Measurements from ENCODE around the gene ARHGEF7.

The ARHGEF7 gene

DNA sequence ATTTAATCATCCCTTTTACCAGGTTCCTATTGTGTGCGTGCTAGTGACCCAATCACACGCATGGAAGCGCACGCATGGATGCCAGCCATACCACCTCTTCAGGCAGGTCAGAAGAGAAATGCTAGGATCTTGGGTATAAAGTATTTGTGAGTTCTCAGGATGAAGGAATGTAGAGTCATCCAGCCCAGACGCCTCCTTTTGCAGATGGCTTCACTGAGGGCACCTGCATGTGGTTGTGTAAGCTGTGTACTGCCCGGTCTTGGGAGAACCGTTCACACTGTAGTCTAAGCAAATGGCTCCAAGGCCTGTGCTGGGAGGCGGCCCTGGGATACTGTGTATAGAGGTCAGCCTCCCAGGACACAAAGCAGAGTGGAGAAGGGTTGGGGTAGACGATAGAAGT lies 7.5 kb downstream of the ARHGEF7 start:
- TF ChIP-seq Cebpa-rat (IDR thresholded peaks at IDR 0.05), result no peak
- H3K27ac ChIP-seq, result no peak overlapping the region
- H3K4me1 ChIP-seq, result peaks cover 0 to 7% (median 0%) of the 10 kb centered on the region in 10 experiments; a peak in 3 of 20 replicates
- H3K4me3 ChIP-seq, result no peak overlapping the region
- no peak overlapping the region for H3K9ac ChIP-seq
- H3K36me3 ChIP-seq, result no peaks in the 10 kb centered on the region
- peaks cover 0 to 10% (median 0%) of the 10 kb centered on the region in 11 experiments; a peak in 5 of 22 replicates for H4K20me1 ChIP-seq
- H3K4me2 ChIP-seq, result no peak overlapping the region
- no peaks in the 10 kb centered on the region for H3K9me3 ChIP-seq (replicated peaks in 1 of 11)
- peaks cover 16 to 24% (median 21%) of the 10 kb centered on the region in 11 experiments for H3K27me3 ChIP-seq

DNA sequence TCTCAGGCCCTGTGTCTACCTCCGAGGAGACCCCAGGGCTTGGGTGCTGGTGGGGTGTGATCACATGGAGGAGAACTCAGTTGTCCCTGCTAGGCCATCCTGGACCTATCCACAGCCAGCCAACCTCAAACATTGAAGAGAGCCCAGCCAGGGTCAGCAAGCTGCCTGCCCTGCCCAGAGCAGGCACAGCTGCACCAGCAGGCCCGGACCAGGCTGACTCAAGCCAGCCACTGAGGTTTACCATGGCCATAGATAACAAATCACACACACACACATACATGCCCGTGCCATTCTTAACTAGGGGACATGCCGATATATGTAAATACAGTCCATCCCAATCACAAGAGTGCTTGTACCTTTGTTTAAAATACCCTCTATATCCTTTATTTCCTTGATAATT lies 8.1 kb downstream of the ARHGEF7 start:
- H3K36me3 ChIP-seq, result no peaks in the 10 kb centered on the region
- H3K27ac ChIP-seq, result no peak overlapping the region
- no peak overlapping the region for H3K9ac ChIP-seq
- peaks cover 0 to 9% (median 0%) of the 10 kb centered on the region in 11 experiments; a peak in 3 of 22 replicates for H4K20me1 ChIP-seq
- no peak overlapping the region for H3K4me2 ChIP-seq
- H3K9me3 ChIP-seq (replicated peaks in 1 of 11), result no peaks in the 10 kb centered on the region
- peaks cover 0 to 7% (median 0%) of the 10 kb centered on the region in 10 experiments; a peak in 3 of 20 replicates for H3K4me1 ChIP-seq
- no peak overlapping the region for H3K4me3 ChIP-seq
- H3K27me3 ChIP-seq, result peaks cover 10 to 18% (median 15%) of the 10 kb centered on the region in 11 experiments
- TF ChIP-seq Cebpa-rat (IDR thresholded peaks at IDR 0.05), result no peak

DNA sequence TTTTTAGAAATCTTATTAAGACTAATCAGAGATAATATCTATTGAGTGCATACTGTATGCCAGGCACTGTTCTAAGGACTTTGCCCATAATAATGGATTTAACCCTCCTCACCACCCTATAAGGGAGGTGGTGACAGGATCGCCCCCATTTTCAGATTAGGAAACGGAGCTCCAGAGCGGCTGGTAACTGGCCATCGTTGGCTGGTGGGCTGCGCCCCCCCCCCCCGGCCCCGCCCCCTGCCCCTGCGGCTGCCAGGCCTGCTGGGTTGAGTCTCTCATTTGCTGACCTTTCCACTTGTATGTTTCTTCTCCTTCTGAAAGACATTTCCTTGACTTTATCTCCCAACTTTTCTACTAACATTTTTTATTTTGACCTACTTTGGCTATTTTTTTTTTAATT lies 8.5 kb downstream of the ARHGEF7 start:
- H3K27ac ChIP-seq, result no peak overlapping the region
- H3K4me2 ChIP-seq, result no peak overlapping the region; a peak in 1 of 22 replicates
- H3K4me1 ChIP-seq, result peaks cover 0 to 7% (median 0%) of the 10 kb centered on the region in 10 experiments; a peak in 3 of 20 replicates
- no peak overlapping the region for H3K4me3 ChIP-seq
- no peaks in the 10 kb centered on the region for H3K9me3 ChIP-seq (replicated peaks in 1 of 11)
- H3K9ac ChIP-seq, result no peak overlapping the region
- peaks cover 0 to 9% (median 0%) of the 10 kb centered on the region in 11 experiments; a peak in 2 of 22 replicates for H4K20me1 ChIP-seq
- H3K27me3 ChIP-seq, result peaks cover 6 to 14% (median 10%) of the 10 kb centered on the region in 11 experiments
- H3K36me3 ChIP-seq, result no peaks in the 10 kb centered on the region
- no peak for TF ChIP-seq Cebpa-rat (IDR thresholded peaks at IDR 0.05)

DNA sequence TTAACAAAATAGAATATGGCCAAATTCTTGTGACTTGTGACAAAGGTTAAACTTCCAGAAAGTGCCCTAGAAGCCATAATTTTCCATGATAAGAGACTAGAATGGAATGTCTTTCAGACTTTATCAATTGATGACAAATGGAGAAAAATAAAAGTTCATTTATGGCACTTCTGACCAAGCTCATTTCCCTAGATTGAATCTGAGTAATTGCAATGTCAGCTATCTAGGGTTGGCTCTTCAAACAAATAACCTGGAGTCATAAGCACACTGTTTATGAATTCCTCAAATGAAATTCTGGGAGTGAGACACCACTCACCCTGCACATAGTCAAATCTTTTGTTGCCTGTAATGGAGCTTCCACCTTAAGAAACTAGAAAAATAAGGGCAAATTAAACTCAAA lies 11.4 kb downstream of the ARHGEF7 start:
- Histone ChIP-seq H3K4me1 (peaks cover 0 to 7% (median 0%) of the 10 kb centered on the region in 10 experiments; a peak in 3 of 20 replicates), H3K9me3 (replicated peaks in 1 of 11) (no peaks in the 10 kb centered on the region), H3K36me3 (no peaks in the 10 kb centered on the region), H3K9ac (no peak overlapping the region), H3K4me2 (no peak overlapping the region), H4K20me1 (no peaks in the 10 kb centered on the region), H3K27me3 (no peaks in the 10 kb centered on the region), H3K4me3 (no peak overlapping the region), H3K27ac (no peak overlapping the region)
- no peak for TF ChIP-seq Cebpa-rat (IDR thresholded peaks at IDR 0.05)

DNA sequence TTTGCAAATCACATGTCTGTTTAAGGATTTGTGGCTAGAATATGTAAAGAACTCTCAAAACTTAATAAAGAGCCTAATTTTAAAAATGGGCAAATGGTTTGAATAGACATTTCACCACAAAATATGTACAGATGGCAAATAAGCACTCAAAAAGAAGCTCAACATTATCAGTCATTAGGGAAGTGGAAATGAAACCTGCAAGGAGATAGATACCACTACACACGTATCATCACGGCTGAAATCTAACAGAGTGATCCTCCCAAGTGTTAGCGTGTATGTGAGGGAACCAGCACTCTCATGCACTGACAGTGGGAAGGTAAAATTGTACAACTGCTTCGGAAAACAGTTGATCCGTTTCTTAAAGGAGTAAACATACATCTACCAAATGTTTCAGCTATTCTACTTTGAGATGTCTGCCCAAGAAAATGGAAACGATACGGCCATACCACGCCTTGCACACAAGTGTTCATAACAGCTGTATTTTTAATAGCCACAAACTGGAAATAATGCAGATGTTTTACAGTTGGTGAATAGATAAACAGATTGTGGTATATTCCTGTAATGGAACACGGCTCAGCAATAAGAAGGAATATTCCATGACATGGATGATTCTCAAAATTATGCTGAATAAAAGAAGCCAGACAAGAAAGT lies 14.5 kb downstream of the ARHGEF7 start:
- H3K9ac ChIP-seq, result no peak overlapping the region
- no peak overlapping the region for H3K4me3 ChIP-seq
- H3K4me2 ChIP-seq, result no peak overlapping the region
- TF ChIP-seq Cebpa-rat (IDR thresholded peaks at IDR 0.05), result no peak
- H3K4me1 ChIP-seq, result no peaks in the 10 kb centered on the region
- H3K36me3 ChIP-seq, result no peaks in the 10 kb centered on the region
- H3K27me3 ChIP-seq, result no peaks in the 10 kb centered on the region
- no peaks in the 10 kb centered on the region for H3K9me3 ChIP-seq (replicated peaks in 1 of 11)
- no peaks in the 10 kb centered on the region for H4K20me1 ChIP-seq
- H3K27ac ChIP-seq, result no peak overlapping the region

DNA sequence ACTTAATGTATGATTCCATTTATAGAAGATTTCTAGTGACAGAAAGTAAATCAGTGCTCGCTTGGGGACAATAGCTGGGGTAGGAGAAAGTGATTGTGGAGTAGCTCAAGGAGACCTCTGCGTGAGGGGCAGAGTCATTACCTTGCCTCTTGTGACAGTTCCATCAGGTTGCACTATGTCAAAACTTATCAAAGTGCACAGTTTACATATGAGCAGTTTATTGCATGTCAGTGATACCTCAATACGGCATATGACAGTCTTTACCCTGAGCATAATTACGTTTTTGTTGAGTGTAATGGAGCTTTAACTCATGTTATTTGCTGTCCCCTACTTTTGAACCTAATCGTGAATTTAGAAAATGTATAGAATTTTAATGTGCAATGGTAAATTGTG lies 15.0 kb downstream of the ARHGEF7 start:
- Histone ChIP-seq H3K4me3 (no peak overlapping the region), H3K4me2 (no peak overlapping the region), H3K4me1 (no peaks in the 10 kb centered on the region), H3K9ac (no peak overlapping the region), H4K20me1 (no peaks in the 10 kb centered on the region), H3K27ac (no peak overlapping the region), H3K9me3 (replicated peaks in 1 of 11) (no peaks in the 10 kb centered on the region), H3K27me3 (no peaks in the 10 kb centered on the region), H3K36me3 (no peaks in the 10 kb centered on the region)
- TF ChIP-seq Cebpa-rat (IDR thresholded peaks at IDR 0.05), result no peak

DNA sequence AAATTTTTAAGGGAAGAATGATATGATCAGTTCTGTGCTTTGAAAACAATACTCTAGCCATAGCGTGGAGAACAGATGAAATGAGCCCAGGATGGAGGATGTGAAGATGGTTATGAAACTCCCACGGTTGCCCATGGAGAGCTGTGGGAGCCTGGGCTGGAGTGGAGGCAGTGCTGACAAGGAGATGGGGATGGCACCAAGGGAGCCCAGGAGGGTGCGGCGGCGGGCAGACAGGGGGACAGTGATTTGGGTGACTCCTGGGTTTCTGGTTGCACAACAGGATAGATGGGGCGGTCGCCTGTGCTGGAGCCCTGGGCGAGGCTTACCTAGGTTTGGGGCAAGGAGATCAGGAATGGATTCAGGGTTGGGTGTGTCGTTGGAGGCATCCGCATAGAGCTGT lies 15.9 kb downstream of the ARHGEF7 start:
- Histone ChIP-seq H3K27me3 (no peaks in the 10 kb centered on the region), H3K4me1 (no peaks in the 10 kb centered on the region), H3K4me3 (no peak overlapping the region), H3K27ac (no peak overlapping the region), H3K36me3 (no peaks in the 10 kb centered on the region), H3K4me2 (no peak overlapping the region), H3K9me3 (replicated peaks in 1 of 11) (no peaks in the 10 kb centered on the region), H4K20me1 (no peaks in the 10 kb centered on the region), H3K9ac (no peak overlapping the region)
- no peak for TF ChIP-seq Cebpa-rat (IDR thresholded peaks at IDR 0.05)

DNA sequence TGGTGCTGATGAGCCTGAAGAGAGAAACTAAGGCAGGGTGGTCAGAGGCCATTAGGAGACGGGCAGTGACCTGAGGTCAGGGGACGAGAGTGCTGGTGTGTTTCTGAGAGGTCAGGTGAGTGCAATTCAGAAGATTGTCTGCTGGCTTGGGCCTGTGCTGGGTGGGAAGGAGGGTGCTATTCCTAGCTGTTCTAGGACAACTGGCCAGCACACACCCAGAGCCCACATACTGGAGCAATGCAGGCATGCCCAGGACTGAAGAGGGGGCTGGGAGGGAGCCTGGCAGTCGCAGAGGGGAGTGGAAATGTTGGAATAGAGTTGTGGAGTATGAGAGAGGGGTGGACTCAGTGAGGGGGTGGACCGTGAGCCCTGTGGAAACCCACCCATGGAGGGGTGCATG lies 16.5 kb downstream of the ARHGEF7 start:
- Histone ChIP-seq H3K27ac (no peak overlapping the region), H3K36me3 (no peaks in the 10 kb centered on the region), H3K4me1 (no peaks in the 10 kb centered on the region), H3K4me3 (no peak overlapping the region), H3K9ac (no peak overlapping the region), H3K27me3 (no peaks in the 10 kb centered on the region), H3K4me2 (no peak overlapping the region), H3K9me3 (replicated peaks in 1 of 11) (no peaks in the 10 kb centered on the region), H4K20me1 (no peaks in the 10 kb centered on the region)
- TF ChIP-seq Cebpa-rat (IDR thresholded peaks at IDR 0.05), result no peak

DNA sequence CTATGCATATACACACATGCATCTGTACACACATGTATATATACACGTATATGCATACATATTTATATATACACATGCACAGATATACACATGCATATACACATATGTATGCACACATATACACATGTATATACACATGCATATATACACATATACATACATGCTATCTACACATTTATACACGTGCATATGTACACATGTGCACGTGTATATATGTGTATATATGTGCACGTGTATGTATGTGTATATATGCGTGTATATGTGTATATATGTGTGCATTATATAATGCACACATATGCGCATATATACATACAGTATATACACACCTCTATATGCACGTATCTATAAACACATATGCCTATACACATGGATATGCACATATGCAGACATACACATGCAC lies 17.8 kb downstream of the ARHGEF7 start:
- no peak overlapping the region for H3K27ac ChIP-seq
- no peaks in the 10 kb centered on the region for H3K4me1 ChIP-seq
- no peaks in the 10 kb centered on the region for H3K9me3 ChIP-seq (replicated peaks in 1 of 11)
- no peaks in the 10 kb centered on the region for H3K36me3 ChIP-seq
- no peak overlapping the region for H3K9ac ChIP-seq
- H3K4me3 ChIP-seq, result no peak overlapping the region
- no peak for TF ChIP-seq Cebpa-rat (IDR thresholded peaks at IDR 0.05)
- H4K20me1 ChIP-seq, result no peaks in the 10 kb centered on the region
- no peaks in the 10 kb centered on the region for H3K27me3 ChIP-seq
- no peak overlapping the region for H3K4me2 ChIP-seq

DNA sequence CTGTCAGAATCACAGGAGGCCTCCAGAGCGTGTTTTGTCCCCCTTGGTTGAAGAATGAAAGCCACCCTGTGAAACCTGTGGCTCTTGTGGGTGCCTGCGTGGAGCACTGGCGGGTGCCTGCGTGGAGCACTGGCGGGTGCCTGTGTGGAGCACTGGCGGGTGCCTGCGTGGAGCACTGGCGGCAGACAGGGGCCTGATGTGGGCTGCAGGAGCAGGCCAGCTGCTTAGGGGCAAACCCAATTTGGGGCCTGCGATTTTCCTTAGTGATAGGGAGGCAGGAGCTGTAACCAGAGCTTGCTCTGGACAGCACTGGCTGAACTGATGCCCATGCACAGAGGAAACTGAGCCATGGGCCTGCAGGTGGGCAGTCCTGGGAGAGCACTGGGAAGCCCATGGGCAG lies 24.3 kb downstream of the ARHGEF7 start:
- Histone ChIP-seq H3K27me3 (no peaks in the 10 kb centered on the region), H3K9me3 (replicated peaks in 1 of 11) (no peaks in the 10 kb centered on the region)

More for the DNA sequence above, 24.3 kb downstream of the ARHGEF7 start:
- no peak overlapping the region for H3K9ac ChIP-seq
- no peaks in the 10 kb centered on the region for H3K36me3 ChIP-seq
- TF ChIP-seq Cebpa-rat (IDR thresholded peaks at IDR 0.05), result no peak
- H3K27ac ChIP-seq, result no peak overlapping the region
- peaks cover 0 to 16% (median 6%) of the 10 kb centered on the region in 10 experiments; a peak in 9 of 20 replicates for H3K4me1 ChIP-seq
- no peaks in the 10 kb centered on the region for H4K20me1 ChIP-seq
- no peak overlapping the region for H3K4me2 ChIP-seq
- no peak overlapping the region for H3K4me3 ChIP-seq

Measured in BLaER1 treated with 17β-estradiol and CSF1 and Interleukin-3, amounts not matched to agents 10 nM and 100 nM (cell line).